Measurements from ENCODE around the gene PITPNC1. TPM values are rescaled to one million over a fixed set of nuclear protein-coding genes. Genes with fewer than 3 reads are reported as not detected.
"Not testable (repeated sequence)": the region's sequence is repeated elsewhere in the genome, so short reads cannot be mapped to it uniquely, and the experiment has no call there.

The PITPNC1 gene
- polyA plus RNA-seq, 1 of the 3 experiments (the other 2 are of a cell fraction) = 18.4 TPM

DNA sequence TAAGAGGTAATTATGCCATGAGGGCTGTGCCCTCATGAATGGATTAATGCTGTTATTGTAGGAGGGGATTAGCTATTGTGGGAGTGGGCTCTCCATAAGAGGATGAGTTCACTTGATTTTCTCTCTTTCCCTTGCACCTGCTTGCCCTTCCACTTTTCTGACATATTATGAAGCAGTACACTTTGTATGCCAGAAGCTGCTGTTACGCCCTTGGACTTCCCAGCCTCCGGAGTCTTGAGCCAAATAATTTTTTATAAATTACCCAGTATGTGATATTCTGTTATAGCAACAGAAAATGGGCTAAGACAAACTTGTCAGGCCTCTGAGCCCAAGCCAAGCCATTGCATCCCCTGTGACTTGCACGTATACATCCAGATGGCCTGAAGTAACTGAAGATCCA is 49.1 kb upstream of the PITPNC1 start:
- Histone ChIP-seq H3K9me3 (no peaks in the 10 kb centered on the region), H3F3A (replicated peaks; ENCODE audit: insufficient read depth) (no peaks in the 10 kb centered on the region), H4K20me1 (ENCODE audit: insufficient read depth) (no peaks in the 10 kb centered on the region), H3K4me3 (ENCODE audit: low read depth in 2 of 2, low read length in 1 of 2) (no peak overlapping the region), H3K9ac (no peak overlapping the region), H3K36me3 (replicated peaks in 1 of 2; ENCODE audit: control insufficient read depth in 1 of 2, insufficient read depth in 2 of 2, low read length in 1 of 2) (no peaks in the 10 kb centered on the region), H2AFZ (ENCODE audit: low read depth) (no peak overlapping the region), H3K27me3 (ENCODE audit: insufficient read depth) (no peaks in the 10 kb centered on the region), H3K79me2 (ENCODE audit: insufficient read depth) (no peaks in the 10 kb centered on the region), H3K9me2 (no peaks in the 10 kb centered on the region), H3K4me1 (ENCODE audit: control insufficient read depth in 1 of 2, insufficient read depth in 2 of 2, low read depth in 1 of 2, low read length in 1 of 2) (no peaks in the 10 kb centered on the region), H3K27ac (ENCODE audit: low read depth in 2 of 2, low read length in 1 of 2) (no peak overlapping the region), H3K4me2 (no peak overlapping the region)
- ChIA-PET POLR2A (no interaction called here), CTCF (no interaction called here)
- WGBS (ENCODE audit: low lambda C conversion rate) = 82% methylated on average over 3 of the region's 3 CpGs
- TF ChIP-seq EZH2phosphoT487 (IDR thresholded peaks at IDR 0.05; ENCODE audit: borderline replicate concordance, low read depth) (no peak), JUND (IDR thresholded peaks at IDR 0.05) (no peak), TAF1 (IDR thresholded peaks at IDR 0.05; ENCODE audit: borderline replicate concordance, low read depth, low read length) (no peak), RXRA (IDR thresholded peaks at IDR 0.05; ENCODE audit: borderline replicate concordance, low read depth) (no peak), USF1 (IDR thresholded peaks at IDR 0.05; ENCODE audit: borderline replicate concordance, low read depth) (no peak), TCF12 (IDR thresholded peaks at IDR 0.05) (no peak), USF2 (IDR thresholded peaks at IDR 0.05; ENCODE audit: borderline replicate concordance, low read depth, low read length) (no peak)
- TF ChIP-seq, protein P1, sequence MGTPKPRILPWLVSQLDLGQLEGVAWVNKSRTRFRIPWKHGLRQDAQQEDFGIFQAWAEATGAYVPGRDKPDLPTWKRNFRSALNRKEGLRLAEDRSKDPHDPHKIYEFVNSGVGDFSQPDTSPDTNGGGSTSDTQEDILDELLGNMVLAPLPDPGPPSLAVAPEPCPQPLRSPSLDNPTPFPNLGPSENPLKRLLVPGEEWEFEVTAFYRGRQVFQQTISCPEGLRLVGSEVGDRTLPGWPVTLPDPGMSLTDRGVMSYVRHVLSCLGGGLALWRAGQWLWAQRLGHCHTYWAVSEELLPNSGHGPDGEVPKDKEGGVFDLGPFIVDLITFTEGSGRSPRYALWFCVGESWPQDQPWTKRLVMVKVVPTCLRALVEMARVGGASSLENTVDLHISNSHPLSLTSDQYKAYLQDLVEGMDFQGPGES (IDR thresholded peaks at IDR 0.05; ENCODE audit: low read depth, low read length) = no peak
- no peak for DNase-seq

DNA sequence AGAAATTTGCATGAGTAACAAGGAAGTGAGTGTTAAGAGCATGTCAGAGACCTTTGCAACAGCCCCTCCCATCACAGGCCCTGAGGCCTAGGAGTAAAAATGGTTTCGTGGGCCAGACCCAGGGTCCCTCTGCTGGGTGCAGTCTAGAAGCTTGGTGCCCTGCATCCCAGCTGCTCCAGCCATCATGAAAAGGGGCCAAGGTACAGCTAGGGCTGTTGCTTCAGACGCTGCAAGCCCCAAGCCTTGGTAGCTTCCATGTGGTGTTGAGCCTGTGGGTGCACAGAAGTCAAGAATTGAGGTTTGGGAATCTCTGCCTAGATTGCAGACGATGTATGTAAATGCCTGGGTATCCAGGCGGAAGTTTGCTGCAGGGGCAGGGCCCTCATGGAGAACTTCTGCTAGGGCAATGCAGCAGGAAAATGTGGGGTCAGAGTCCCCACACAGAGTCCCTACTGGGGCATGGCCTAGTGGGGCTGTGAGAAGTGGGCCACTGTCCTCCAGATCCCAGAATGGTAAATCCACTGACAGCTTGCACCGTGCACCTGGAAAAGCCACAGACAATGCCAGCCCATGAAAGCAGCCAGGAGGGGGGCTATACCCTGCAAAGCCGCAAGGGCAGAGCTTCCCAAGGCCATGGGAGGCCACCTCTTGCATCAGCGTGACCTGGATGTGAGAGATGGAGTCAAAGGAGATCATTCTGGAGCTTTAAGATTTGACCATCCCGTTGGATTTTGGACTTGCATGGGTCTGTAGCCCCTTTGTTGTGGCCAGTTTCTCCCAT is 45.5 kb upstream of the PITPNC1 start:
- DNase-seq; H4K20me1 ChIP-seq (ENCODE audit: insufficient read depth); H3K9ac ChIP-seq; H2AFZ ChIP-seq (ENCODE audit: low read depth); H3F3A ChIP-seq (replicated peaks; ENCODE audit: insufficient read depth); H3K9me2 ChIP-seq; H3K79me2 ChIP-seq (ENCODE audit: insufficient read depth); H3K36me3 ChIP-seq (replicated peaks in 1 of 2; ENCODE audit: control insufficient read depth in 1 of 2, insufficient read depth in 2 of 2, low read length in 1 of 2); H3K9me3 ChIP-seq; H3K27ac ChIP-seq (ENCODE audit: low read depth in 2 of 2, low read length in 1 of 2); H3K27me3 ChIP-seq (ENCODE audit: insufficient read depth); H3K4me3 ChIP-seq (ENCODE audit: low read depth in 2 of 2, low read length in 1 of 2); POLR2A ChIA-PET; H3K4me2 ChIP-seq; H3K4me1 ChIP-seq (ENCODE audit: control insufficient read depth in 1 of 2, insufficient read depth in 2 of 2, low read depth in 1 of 2, low read length in 1 of 2): not testable (repeated sequence)
- 77% methylated on average over 8 of the region's 8 CpGs for WGBS (ENCODE audit: low lambda C conversion rate)
- CTCF ChIA-PET = interaction anchor here (1.1 to 1.2 kb wide), 4 partner anchors 9 to 28 kb away, joined by 3 to 4 read pairs (median 3); no protein-coding TSS in a partner anchor

GRCh38 chr17:67332162-67332508 is 44.9 kb upstream of the PITPNC1 start:
- H3K9ac ChIP-seq; H4K20me1 ChIP-seq (ENCODE audit: insufficient read depth); H3K9me2 ChIP-seq; H3K4me2 ChIP-seq; CTCF ChIA-PET; H3K27me3 ChIP-seq (ENCODE audit: insufficient read depth); H3K79me2 ChIP-seq (ENCODE audit: insufficient read depth); H2AFZ ChIP-seq (ENCODE audit: low read depth); H3K9me3 ChIP-seq; H3K4me3 ChIP-seq (ENCODE audit: low read depth in 2 of 2, low read length in 1 of 2); H3F3A ChIP-seq (replicated peaks; ENCODE audit: insufficient read depth); DNase-seq; H3K4me1 ChIP-seq (ENCODE audit: control insufficient read depth in 1 of 2, insufficient read depth in 2 of 2, low read depth in 1 of 2, low read length in 1 of 2); POLR2A ChIA-PET; H3K36me3 ChIP-seq (replicated peaks in 1 of 2; ENCODE audit: control insufficient read depth in 1 of 2, insufficient read depth in 2 of 2, low read length in 1 of 2); H3K27ac ChIP-seq (ENCODE audit: low read depth in 2 of 2, low read length in 1 of 2): not testable (repeated sequence)
- WGBS (ENCODE audit: low lambda C conversion rate) = 88% methylated on average over 1 of the region's 1 CpG
